H1 (cell line): Measurements from ENCODE around the gene IFT25. TPM values are rescaled to one million over a fixed set of nuclear protein-coding genes. Genes with fewer than 3 reads are reported as not detected.

Experiments
- CTCF ChIP-seq, 3 experiments: IDR thresholded peaks; 1 replicate in 2 of 3; 2 replicates in 1 of 3; pipeline versions ENCODE4 v1.5.1 to v1.6.1; 2011; ENCODE audit warnings: low read length in 3 of 3, mild to moderate bottlenecking in 3 of 3, inconsistent platforms in 2 of 3, low read depth in 1 of 3, moderate library complexity in 1 of 3; ENCODE audit not compliant: insufficient read depth in 1 of 3; ENCODE audit errors: control extremely low read depth in 1 of 3
- PHF8 ChIP-seq: fragments of 200-600 bp; sonication (generic); conservative IDR thresholded peaks from 2 replicates; pipeline ENCODE4 v1.7.1; 2012; ENCODE audit warnings: low read depth, mild to moderate bottlenecking, inconsistent platforms, low read length, moderate library complexity
- POLR2A ChIP-seq, 2 experiments: IDR thresholded peaks; 1 replicate in 1 of 2; 2 replicates in 1 of 2; pipeline ENCODE4 v1.6.1; 2011; ENCODE audit warnings: low read depth in 2 of 2, low read length in 2 of 2, mild to moderate bottlenecking in 2 of 2; ENCODE audit errors: control extremely low read depth in 1 of 2
- RAD21 ChIP-seq, 2 experiments: IDR thresholded peaks in 1 of 2; conservative IDR thresholded peaks in 1 of 2; 2 replicates each; pipeline ENCODE4 v1.6.1; 2011; ENCODE audit warnings: low read depth in 2 of 2, low read length in 2 of 2, improper control_type of control experiment in 1 of 2, inconsistent platforms in 1 of 2, mild to moderate bottlenecking in 1 of 2, moderate library complexity in 1 of 2
- TAF7 ChIP-seq: optimal IDR thresholded peaks from 2 replicates; pipeline ENCODE3; 2011; ENCODE audit warnings: low read depth, mild to moderate bottlenecking, inconsistent platforms, low read length, moderate library complexity, borderline replicate concordance
- polyA plus RNA-seq, 7 experiments: library from polyadenylated mRNA; depleted of rRNA in 3 of 7; stranded (reverse) in 5 of 7; unstranded in 2 of 7; fragments of >200 nt in 5 of 7; fragments of 200-250 nt in 2 of 7; gene quantifications; 1 replicate in 5 of 7; 2 replicates in 1 of 7; 4 replicates in 1 of 7; pipeline versions ENCODE4 v1.2.1 to v1.2.3, GENCODE V29; 2011 to 2013; ENCODE audit warnings: missing spikeins in 2 of 7, mixed read lengths in 2 of 7
- total RNA-seq: library from RNA; stranded (reverse); fragmentation: NEBNext Ultra II Directional; extraction: Animal tissue kit (Norgen Biotek cat#: 25700); gene quantifications from 2 replicates; pipeline ENCODE4 v1.2.1, GENCODE V29; 2021
- TF ChIP-seq, protein P1 (sequence below): fragments of 300-600 bp; sonication (generic); IDR thresholded peaks from 2 replicates; pipeline ENCODE4 v1.7.1; 2012; ENCODE audit warnings: low read length, moderate library complexity, mild to moderate bottlenecking, inconsistent platforms; ENCODE audit not compliant: insufficient replicate concordance

IFT25 gene
- total and polyA plus RNA-seq, 2 of the 8 experiments (the other 6 are each of a cell fraction or from before 2014, with no cell fraction given), result 15.0 to 36.3 TPM

DNA sequence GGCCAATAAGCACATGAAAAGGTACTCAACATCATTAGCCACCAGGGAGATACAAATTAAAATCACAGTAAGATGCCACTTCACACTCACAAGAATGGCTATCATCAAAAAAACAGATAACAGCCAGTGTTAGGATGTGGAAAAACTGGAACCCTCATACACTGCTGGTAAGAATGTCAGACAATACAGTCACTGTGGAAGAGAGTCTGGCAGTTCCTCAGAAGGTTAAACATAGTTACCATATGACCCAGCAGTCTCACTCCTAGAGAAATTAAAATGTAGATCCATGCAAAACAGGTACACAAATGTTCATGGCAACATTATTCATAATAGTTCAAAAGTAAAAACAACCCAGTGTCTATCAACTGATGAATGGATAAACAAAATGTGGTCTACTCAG lies 39.2 kb upstream of the IFT25 start (continued):
- TF ChIP-seq, protein P1, sequence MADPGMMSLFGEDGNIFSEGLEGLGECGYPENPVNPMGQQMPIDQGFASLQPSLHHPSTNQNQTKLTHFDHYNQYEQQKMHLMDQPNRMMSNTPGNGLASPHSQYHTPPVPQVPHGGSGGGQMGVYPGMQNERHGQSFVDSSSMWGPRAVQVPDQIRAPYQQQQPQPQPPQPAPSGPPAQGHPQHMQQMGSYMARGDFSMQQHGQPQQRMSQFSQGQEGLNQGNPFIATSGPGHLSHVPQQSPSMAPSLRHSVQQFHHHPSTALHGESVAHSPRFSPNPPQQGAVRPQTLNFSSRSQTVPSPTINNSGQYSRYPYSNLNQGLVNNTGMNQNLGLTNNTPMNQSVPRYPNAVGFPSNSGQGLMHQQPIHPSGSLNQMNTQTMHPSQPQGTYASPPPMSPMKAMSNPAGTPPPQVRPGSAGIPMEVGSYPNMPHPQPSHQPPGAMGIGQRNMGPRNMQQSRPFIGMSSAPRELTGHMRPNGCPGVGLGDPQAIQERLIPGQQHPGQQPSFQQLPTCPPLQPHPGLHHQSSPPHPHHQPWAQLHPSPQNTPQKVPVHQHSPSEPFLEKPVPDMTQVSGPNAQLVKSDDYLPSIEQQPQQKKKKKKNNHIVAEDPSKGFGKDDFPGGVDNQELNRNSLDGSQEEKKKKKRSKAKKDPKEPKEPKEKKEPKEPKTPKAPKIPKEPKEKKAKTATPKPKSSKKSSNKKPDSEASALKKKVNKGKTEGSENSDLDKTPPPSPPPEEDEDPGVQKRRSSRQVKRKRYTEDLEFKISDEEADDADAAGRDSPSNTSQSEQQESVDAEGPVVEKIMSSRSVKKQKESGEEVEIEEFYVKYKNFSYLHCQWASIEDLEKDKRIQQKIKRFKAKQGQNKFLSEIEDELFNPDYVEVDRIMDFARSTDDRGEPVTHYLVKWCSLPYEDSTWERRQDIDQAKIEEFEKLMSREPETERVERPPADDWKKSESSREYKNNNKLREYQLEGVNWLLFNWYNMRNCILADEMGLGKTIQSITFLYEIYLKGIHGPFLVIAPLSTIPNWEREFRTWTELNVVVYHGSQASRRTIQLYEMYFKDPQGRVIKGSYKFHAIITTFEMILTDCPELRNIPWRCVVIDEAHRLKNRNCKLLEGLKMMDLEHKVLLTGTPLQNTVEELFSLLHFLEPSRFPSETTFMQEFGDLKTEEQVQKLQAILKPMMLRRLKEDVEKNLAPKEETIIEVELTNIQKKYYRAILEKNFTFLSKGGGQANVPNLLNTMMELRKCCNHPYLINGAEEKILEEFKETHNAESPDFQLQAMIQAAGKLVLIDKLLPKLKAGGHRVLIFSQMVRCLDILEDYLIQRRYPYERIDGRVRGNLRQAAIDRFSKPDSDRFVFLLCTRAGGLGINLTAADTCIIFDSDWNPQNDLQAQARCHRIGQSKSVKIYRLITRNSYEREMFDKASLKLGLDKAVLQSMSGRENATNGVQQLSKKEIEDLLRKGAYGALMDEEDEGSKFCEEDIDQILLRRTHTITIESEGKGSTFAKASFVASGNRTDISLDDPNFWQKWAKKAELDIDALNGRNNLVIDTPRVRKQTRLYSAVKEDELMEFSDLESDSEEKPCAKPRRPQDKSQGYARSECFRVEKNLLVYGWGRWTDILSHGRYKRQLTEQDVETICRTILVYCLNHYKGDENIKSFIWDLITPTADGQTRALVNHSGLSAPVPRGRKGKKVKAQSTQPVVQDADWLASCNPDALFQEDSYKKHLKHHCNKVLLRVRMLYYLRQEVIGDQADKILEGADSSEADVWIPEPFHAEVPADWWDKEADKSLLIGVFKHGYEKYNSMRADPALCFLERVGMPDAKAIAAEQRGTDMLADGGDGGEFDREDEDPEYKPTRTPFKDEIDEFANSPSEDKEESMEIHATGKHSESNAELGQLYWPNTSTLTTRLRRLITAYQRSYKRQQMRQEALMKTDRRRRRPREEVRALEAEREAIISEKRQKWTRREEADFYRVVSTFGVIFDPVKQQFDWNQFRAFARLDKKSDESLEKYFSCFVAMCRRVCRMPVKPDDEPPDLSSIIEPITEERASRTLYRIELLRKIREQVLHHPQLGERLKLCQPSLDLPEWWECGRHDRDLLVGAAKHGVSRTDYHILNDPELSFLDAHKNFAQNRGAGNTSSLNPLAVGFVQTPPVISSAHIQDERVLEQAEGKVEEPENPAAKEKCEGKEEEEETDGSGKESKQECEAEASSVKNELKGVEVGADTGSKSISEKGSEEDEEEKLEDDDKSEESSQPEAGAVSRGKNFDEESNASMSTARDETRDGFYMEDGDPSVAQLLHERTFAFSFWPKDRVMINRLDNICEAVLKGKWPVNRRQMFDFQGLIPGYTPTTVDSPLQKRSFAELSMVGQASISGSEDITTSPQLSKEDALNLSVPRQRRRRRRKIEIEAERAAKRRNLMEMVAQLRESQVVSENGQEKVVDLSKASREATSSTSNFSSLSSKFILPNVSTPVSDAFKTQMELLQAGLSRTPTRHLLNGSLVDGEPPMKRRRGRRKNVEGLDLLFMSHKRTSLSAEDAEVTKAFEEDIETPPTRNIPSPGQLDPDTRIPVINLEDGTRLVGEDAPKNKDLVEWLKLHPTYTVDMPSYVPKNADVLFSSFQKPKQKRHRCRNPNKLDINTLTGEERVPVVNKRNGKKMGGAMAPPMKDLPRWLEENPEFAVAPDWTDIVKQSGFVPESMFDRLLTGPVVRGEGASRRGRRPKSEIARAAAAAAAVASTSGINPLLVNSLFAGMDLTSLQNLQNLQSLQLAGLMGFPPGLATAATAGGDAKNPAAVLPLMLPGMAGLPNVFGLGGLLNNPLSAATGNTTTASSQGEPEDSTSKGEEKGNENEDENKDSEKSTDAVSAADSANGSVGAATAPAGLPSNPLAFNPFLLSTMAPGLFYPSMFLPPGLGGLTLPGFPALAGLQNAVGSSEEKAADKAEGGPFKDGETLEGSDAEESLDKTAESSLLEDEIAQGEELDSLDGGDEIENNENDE, result no peak
- TF ChIP-seq RAD21 (IDR thresholded peaks at IDR 0.05 in 1 of 2, conservative IDR thresholded peaks at IDR 0.05 in 1 of 2; ENCODE audit: low read depth in 2 of 2, low read length in 2 of 2) (no peak), TAF7 (no peak), PHF8 (no peak), CTCF (IDR thresholded peaks at IDR 0.05; ENCODE audit: control extremely low read depth in 1 of 3, insufficient read depth in 1 of 3, low read depth in 1 of 3, low read length in 3 of 3) (no peak), POLR2A (IDR thresholded peaks at IDR 0.05; ENCODE audit: control extremely low read depth in 1 of 2, low read depth in 2 of 2, low read length in 2 of 2) (no peak)
